Testis (tissue), 3 donors: ENCODE data around the gene EPHB4. TPM values are rescaled to one million over a fixed set of nuclear protein-coding genes. Genes with fewer than 3 reads are reported as not detected.

ENCODE experiments used
- DNase-seq: peaks from one replicate; pipeline ENCODE4 v3.0.0-alpha.2; 2019
- H3K27ac ChIP-seq, 2 donors: fragments of 200-600 bp; sonication (generic); one replicate each; pipeline ENCODE4 v1.5.1; 2019
- H3K27me3 ChIP-seq: fragments of 200-600 bp; sonication (generic); one replicate; pipeline ENCODE4 v1.5.1; 2019
- H3K36me3 ChIP-seq: fragments of 200-600 bp; sonication (generic); one replicate; pipeline ENCODE4 v1.5.1; 2017; ENCODE audit warnings: low read depth; ENCODE audit errors: missing control alignments
- H3K4me1 ChIP-seq: fragments of 200-600 bp; sonication (generic); one replicate; pipeline ENCODE4 v1.5.1; 2019
- H3K4me3 ChIP-seq, 2 donors: fragments of 200-600 bp; sonication (generic); one replicate each; pipeline ENCODE4 v1.5.1; 2017 to 2019
- H3K9me3 ChIP-seq: fragments of 200-600 bp; sonication (generic); one replicate; pipeline ENCODE4 v1.5.1; 2017
- CTCF ChIP-seq, 3 experiments: fragments of 450-650 bp in 2 of 3; fragments of 200-600 bp in 1 of 3; sonication (generic) in 1 of 3; IDR thresholded peaks; one replicate each; pipeline ENCODE4 v1.5.1; 2016 to 2019; ENCODE audit warnings: antibody characterized with exemption in 3 of 3, mild to moderate bottlenecking in 2 of 3, moderate library complexity in 1 of 3
- POLR2A ChIP-seq: fragments of 450-650 bp; IDR thresholded peaks from one replicate; pipeline ENCODE4 v1.6.1; 2017; ENCODE audit warnings: antibody characterized with exemption, mild to moderate bottlenecking, moderate library complexity
- WGBS, 2 donors: methylation state at CpG; one replicate each; pipeline ENCODE4 v1.1.5; 2018; 5-methylcytosine and 5-hydroxymethylcytosine counted together
- intact Hi-C: fragments of 100-400 bp; cut with DNase I; formaldehyde crosslinking; loops from one replicate; pipeline ENCODE4 v1.15.1; 2023; ENCODE audit warnings: low total_unique reads
- microRNA-seq, 2 donors: library from miRNA; unstranded; fragments of <30 nt; microRNA quantifications; one replicate each; pipeline ENCODE4, GENCODE V29; 2016; ENCODE audit warnings: borderline number of aligned reads in 2 of 2, borderline replicate concordance in 1 of 2
- polyA plus RNA-seq: library from polyadenylated mRNA; stranded (reverse); fragments of 350-450 nt; fragmentation: Illumina TruSeq; extraction: RNeasy Lipid Tissue Mini Kit (QIAGEN cat#74804); gene quantifications from one replicate; pipeline ENCODE4 v1.2.3, GENCODE V29; 2014; ENCODE audit warnings: low read depth, low replicate concordance; ENCODE audit not compliant: insufficient read depth
- small RNA-seq, 2 donors: library from RNA; depleted of rRNA; stranded (forward); fragments of <200 nt; gene quantifications; one replicate each; pipeline ENCODE3, GENCODE V24; 2016
- total RNA-seq, 2 donors: library from RNA; depleted of rRNA; stranded (reverse); fragments of >200 nt; gene quantifications; one replicate each; pipeline ENCODE4 v1.2.3, GENCODE V29; 2016

Gene EPHB4
- total and polyA plus RNA-seq, 3 donors from 2014 or later: 30.5 to 49.6 (median 35.9) TPM

DNA sequence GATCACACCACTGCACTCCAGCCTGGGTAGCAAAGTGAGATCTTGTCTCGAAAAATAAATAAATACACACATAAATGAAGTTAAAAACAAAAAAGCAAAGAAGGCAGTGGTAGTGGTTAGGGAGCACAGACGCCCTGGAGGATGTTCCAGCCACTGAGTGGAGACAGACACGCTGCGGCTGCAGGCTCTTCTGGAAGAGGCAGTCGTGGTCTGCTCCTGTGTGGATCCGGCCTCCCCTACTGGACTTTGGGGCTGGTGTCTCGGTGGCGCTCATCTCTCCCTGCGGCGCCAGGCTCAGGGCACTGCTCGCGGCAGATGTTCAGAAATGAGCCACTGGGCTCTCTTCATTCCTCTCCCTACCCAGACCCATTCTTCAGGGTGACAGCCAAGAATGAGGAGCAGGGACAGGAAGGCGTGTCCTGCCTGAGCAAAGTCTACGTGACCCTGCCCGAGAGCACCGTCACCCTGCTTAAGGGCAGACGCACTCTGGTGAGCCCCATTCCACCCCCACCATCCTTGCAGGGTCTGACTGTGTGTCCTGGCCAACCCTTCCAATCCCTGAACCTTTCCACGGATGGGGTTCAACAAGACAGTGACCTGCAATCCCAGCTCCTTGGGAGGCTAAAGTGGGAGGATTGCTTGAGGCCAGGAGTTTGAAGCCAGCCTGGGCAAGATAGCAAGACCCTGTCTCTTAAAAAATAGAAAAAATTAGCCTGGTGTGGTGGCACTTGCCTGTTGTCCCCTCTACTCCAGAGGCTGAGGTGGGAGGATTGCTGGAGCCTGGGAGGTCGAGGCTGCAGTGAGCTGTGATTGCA is 67.8 kb downstream of the EPHB4 start:
- no peak overlapping the region for H3K4me3 ChIP-seq
- intact Hi-C loops: no loop called here
- H3K36me3 ChIP-seq: no peaks in the 10 kb centered on the region
- H3K4me1 ChIP-seq: no peaks in the 10 kb centered on the region
- no peaks in the 10 kb centered on the region for H3K9me3 ChIP-seq
- no peak for DNase-seq
- no peaks in the 10 kb centered on the region for H3K27me3 ChIP-seq
- 84 to 89% methylated on average over 15 to 19 of the region's 19 CpGs for WGBS, 2 donors
- H3K27ac ChIP-seq: no peak overlapping the region
- TF ChIP-seq POLR2A (no peak), CTCF (IDR thresholded peaks at IDR 0.05) (no peak)

GRCh38 chr7:100753750-100754149 is 73.6 kb downstream of the EPHB4 start:
- Histone ChIP-seq H3K27me3 (no peaks in the 10 kb centered on the region), H3K9me3 (no peaks in the 10 kb centered on the region), H3K27ac (no peak overlapping the region), H3K4me3 (no peak overlapping the region), H3K36me3 (no peaks in the 10 kb centered on the region), H3K4me1 (no peaks in the 10 kb centered on the region)
- 92 to 94% methylated on average over 3 of the region's 3 CpGs for WGBS, 2 donors
- DNase-seq: no peak
- intact Hi-C loops: no loop called here
- TF ChIP-seq POLR2A (no peak), CTCF (IDR thresholded peaks at IDR 0.05) (no peak)

DNA sequence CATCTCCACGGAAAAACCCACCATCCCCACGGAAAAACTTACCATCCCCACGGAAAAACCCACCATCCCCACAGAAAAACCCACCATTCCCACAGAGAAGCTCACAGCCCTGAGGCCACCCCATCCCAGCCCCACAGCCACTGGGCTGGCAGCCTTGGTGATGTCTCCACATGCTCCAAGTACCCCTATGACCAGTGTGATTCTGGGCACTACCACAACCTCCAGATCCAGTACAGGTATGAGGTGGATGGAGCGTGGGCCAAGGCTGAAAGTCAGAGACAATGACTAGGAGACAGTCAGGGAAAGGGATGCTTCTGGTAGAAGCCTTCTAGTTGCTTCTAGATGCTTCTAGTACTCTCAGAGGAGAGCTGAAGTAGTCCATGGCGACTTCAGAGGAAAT is 74.3 kb downstream of the EPHB4 start:
- no peaks in the 10 kb centered on the region for H3K9me3 ChIP-seq
- no peak for TF ChIP-seq POLR2A
- H3K27ac ChIP-seq: no peak overlapping the region
- intact Hi-C loops: no loop called here
- H3K36me3 ChIP-seq: no peaks in the 10 kb centered on the region
- no peaks in the 10 kb centered on the region for H3K27me3 ChIP-seq
- no peaks in the 10 kb centered on the region for H3K4me1 ChIP-seq
- 95 to 96% methylated on average over 5 of the region's 5 CpGs for WGBS, 2 donors
- no peak for DNase-seq
- H3K4me3 ChIP-seq: no peak overlapping the region

Small RNA genes within 50 kb of the gene (microRNA-seq; reads per million reads assigned to microRNA genes)
- 0.69 to 0.70 reads per million in 2 donors for gene MIR6875

Small RNA genes within 50 kb of the gene (small RNA-seq; reads per million reads assigned to genes)
- 0 reads per million in 2 donors for gene RN7SL750P

Other genes with a start within 250 kb of the EPHB4 start
- gene LRCH4, start 241.4 kb downstream of the EPHB4 start, total RNA-seq: 100 to 1,000 TPM; 314 to 378 TPM
- gene LRCH4, start 241.4 kb downstream of the EPHB4 start, polyA plus RNA-seq: 159 TPM
- 10 to 100 TPM; 37.5 to 74.5 TPM for gene FBXO24, start 241.2 kb downstream of the EPHB4 start, total RNA-seq
- 112 TPM for gene FBXO24, start 241.2 kb downstream of the EPHB4 start, polyA plus RNA-seq
- gene PCOLCE, start 225.2 kb downstream of the EPHB4 start, total RNA-seq: 10 to 100 TPM; 26.0 to 30.2 TPM
- gene PCOLCE, start 225.2 kb downstream of the EPHB4 start, polyA plus RNA-seq: 104 TPM
- gene MOSPD3, start 215.0 kb downstream of the EPHB4 start, total RNA-seq: 10 to 100 TPM; 40.6 to 78.9 TPM
- 62.8 TPM for gene MOSPD3, start 215.0 kb downstream of the EPHB4 start, polyA plus RNA-seq
- gene TFR2, start 186.0 kb downstream of the EPHB4 start, total RNA-seq: 1 to 10 TPM in 1 of 2 donors, under 1 TPM in 1; 0.87 to 1.5 TPM
- 1.1 TPM for gene TFR2, start 186.0 kb downstream of the EPHB4 start, polyA plus RNA-seq
- gene ACTL6B, start 171.1 kb downstream of the EPHB4 start, total RNA-seq: 1 to 10 TPM in 1 of 2 donors, under 1 TPM in 1; 0.79 to 1.2 TPM
- 2.1 TPM for gene ACTL6B, start 171.1 kb downstream of the EPHB4 start, polyA plus RNA-seq
- 100 to 1,000 TPM; 195 to 325 TPM for gene GNB2, start 153.8 kb downstream of the EPHB4 start, total RNA-seq
- gene GNB2, start 153.8 kb downstream of the EPHB4 start, polyA plus RNA-seq: 200 TPM
- 100 to 1,000 TPM; 105 to 106 TPM for gene GIGYF1, start 133.3 kb downstream of the EPHB4 start, total RNA-seq
- 40.5 TPM for gene GIGYF1, start 133.3 kb downstream of the EPHB4 start, polyA plus RNA-seq
- gene POP7, start 121.4 kb downstream of the EPHB4 start, total RNA-seq: 10 to 100 TPM; 33.6 to 39.4 TPM
- gene POP7, start 121.4 kb downstream of the EPHB4 start, polyA plus RNA-seq: 21.6 TPM
- gene EPO, start 107.1 kb downstream of the EPHB4 start, total RNA-seq: under 1 TPM; 0.63 to 0.93 TPM
- gene EPO, start 107.1 kb downstream of the EPHB4 start, polyA plus RNA-seq: 0.65 TPM
- gene ZAN, start 93.9 kb downstream of the EPHB4 start, total RNA-seq: 1 to 10 TPM; 1.6 to 1.7 TPM
- 3.0 TPM for gene ZAN, start 93.9 kb downstream of the EPHB4 start, polyA plus RNA-seq
- 10 to 100 TPM; 13.8 to 18.9 TPM for gene SLC12A9, start 25.2 kb upstream of the EPHB4 start, total RNA-seq
- 12.8 TPM for gene SLC12A9, start 25.2 kb upstream of the EPHB4 start, polyA plus RNA-seq
- 10 to 100 TPM; 46.8 to 99.6 TPM for gene TRIP6, start 39.9 kb upstream of the EPHB4 start, total RNA-seq
- 49.8 TPM for gene TRIP6, start 39.9 kb upstream of the EPHB4 start, polyA plus RNA-seq
- 100 to 1,000 TPM; 255 to 291 TPM for gene SRRT, start 47.6 kb upstream of the EPHB4 start, total RNA-seq
- 389 TPM for gene SRRT, start 47.6 kb upstream of the EPHB4 start, polyA plus RNA-seq
- gene UFSP1, start 62.2 kb upstream of the EPHB4 start, total RNA-seq: 1 to 10 TPM; 3.0 to 4.2 TPM
- 1.3 TPM for gene UFSP1, start 62.2 kb upstream of the EPHB4 start, polyA plus RNA-seq
- gene ACHE, start 68.4 kb upstream of the EPHB4 start, total RNA-seq: 10 to 100 TPM in 1 of 2 donors, 1 to 10 TPM in 1; 9.8 to 10.5 TPM
- 5.1 TPM for gene ACHE, start 68.4 kb upstream of the EPHB4 start, polyA plus RNA-seq
- 1 to 10 TPM; 1.6 to 2.1 TPM for gene MUC3A, start 122.0 kb upstream of the EPHB4 start, total RNA-seq
- gene MUC3A, start 122.0 kb upstream of the EPHB4 start, polyA plus RNA-seq: 1.5 TPM
- 1 to 10 TPM; 3.5 to 6.2 TPM for gene MUC12, start 142.0 kb upstream of the EPHB4 start, total RNA-seq
- 5.3 TPM for gene MUC12, start 142.0 kb upstream of the EPHB4 start, polyA plus RNA-seq
- gene MUC17, start 192.6 kb upstream of the EPHB4 start, total RNA-seq: under 1 TPM; 0.19 to 0.24 TPM
- gene MUC17, start 192.6 kb upstream of the EPHB4 start, polyA plus RNA-seq: 0.05 TPM